Measurements from ENCODE around the gene REL.

REL gene

DNA sequence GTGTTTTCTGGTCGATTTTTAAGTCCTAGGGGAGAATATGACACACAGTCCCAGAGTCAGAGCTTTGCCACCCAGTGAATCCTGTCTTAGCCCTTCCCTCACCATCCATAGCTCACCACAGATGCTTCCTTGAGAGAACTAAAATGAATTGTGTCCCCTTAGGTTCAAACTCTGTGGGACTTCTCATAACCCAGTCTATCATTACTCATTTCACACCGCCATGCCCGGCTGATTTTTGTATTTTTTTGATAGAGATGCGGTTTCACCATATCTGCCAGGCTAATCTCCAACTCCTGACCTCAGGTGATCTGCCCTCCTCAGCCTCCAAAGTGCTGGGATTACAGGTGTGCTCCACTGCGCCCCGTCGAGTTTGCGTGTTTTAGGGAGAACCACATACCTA, 66.8 kb downstream of the REL start:
- Histone ChIP-seq H3K36me3 (replicated peaks) (no peaks in the 10 kb centered on the region), H3K4me3 (ENCODE audit: low read depth, low read length) (no peak overlapping the region), H3K27me3 (replicated peaks) (no peaks in the 10 kb centered on the region), H3K27ac (no peak overlapping the region)
- no peak for TF ChIP-seq CTCF (IDR thresholded peaks at IDR 0.05; ENCODE audit: low read depth, low read length, missing control alignments)
- in situ Hi-C loops (cut with HindIII; ENCODE audit: low pct_ligation_motif_present, low sequenced_read_pairs): no loop called here
- no peak for DNase-seq

DNA sequence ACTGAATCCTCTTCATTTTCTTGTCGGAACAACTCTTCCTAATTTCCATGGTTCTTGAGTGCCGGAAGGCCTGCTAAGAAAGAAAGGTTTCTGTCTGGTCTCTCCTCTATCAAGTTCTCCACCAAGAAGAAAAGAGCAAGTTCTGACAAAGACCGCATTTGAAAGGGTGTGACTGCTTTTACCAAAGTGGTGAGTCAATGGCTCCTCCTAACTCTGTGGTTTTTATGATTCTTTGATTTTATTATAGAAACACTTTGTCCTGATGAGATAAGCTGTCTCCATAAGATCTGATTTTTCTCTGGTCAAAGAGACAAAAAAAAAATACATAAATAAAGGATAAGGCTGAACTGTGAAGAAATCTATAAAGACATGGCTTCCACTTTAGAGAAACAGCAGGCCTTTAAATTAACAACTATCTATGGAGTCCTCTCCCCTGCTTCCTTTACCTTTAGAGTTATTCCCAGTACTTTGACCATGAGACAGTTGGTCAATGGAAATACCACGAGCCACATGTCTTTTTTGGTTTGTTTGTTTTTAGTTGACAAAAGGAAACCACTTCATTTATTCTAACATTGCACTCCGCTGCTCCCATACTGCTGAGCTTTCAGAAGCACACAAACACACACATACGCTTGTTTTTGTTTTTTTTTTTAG, 67.7 kb downstream of the REL start:
- Histone ChIP-seq H3K27ac (no peak overlapping the region), H3K27me3 (replicated peaks) (no peaks in the 10 kb centered on the region), H3K4me3 (ENCODE audit: low read depth, low read length) (no peak overlapping the region), H3K36me3 (replicated peaks) (no peaks in the 10 kb centered on the region)
- no peak for DNase-seq
- in situ Hi-C loops (cut with HindIII; ENCODE audit: low pct_ligation_motif_present, low sequenced_read_pairs): no loop called here
- TF ChIP-seq CTCF (IDR thresholded peaks at IDR 0.05; ENCODE audit: low read depth, low read length, missing control alignments): no peak

DNA sequence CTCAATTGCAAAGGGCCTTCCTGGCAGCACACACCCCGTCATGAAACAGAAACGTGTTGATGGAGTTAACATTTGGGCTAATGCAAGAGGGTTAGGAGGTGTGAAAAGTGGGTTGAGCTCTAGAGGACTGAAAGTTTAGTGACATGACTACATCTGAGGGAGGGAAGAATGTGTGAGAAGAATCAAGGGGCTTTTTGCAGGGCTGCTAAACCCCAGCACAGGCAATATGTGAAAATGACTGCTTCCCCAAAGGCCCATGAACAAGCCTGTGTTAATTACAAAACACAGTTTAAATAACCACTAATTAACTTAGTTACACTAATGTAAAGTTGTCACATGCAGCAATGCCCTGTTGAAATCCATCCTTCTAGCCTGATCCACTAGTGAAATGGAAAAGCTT, 72.8 kb downstream of the REL start:
- no peak overlapping the region for H3K27ac ChIP-seq

GRCh38 chr2:60957224-60957623, 75.8 kb downstream of the REL start:
- Histone ChIP-seq H3K4me3 (ENCODE audit: low read depth, low read length) (no peak overlapping the region), H3K36me3 (replicated peaks) (no peaks in the 10 kb centered on the region), H3K27ac (no peak overlapping the region), H3K27me3 (replicated peaks) (no peaks in the 10 kb centered on the region)
- no peak for TF ChIP-seq CTCF (IDR thresholded peaks at IDR 0.05; ENCODE audit: low read depth, low read length, missing control alignments)
- in situ Hi-C loops (cut with HindIII; ENCODE audit: low pct_ligation_motif_present, low sequenced_read_pairs): no loop called here
- no peak for DNase-seq

More for the DNA sequence above, 72.8 kb downstream of the REL start:
- in situ Hi-C loops (cut with HindIII; ENCODE audit: low pct_ligation_motif_present, low sequenced_read_pairs): no loop called here
- no peak for TF ChIP-seq CTCF (IDR thresholded peaks at IDR 0.05; ENCODE audit: low read depth, low read length, missing control alignments)
- Histone ChIP-seq H3K36me3 (replicated peaks) (no peaks in the 10 kb centered on the region), H3K27me3 (replicated peaks) (no peaks in the 10 kb centered on the region), H3K4me3 (ENCODE audit: low read depth, low read length) (no peak overlapping the region)
- no peak for DNase-seq

GRCh38 chr2:60957643-60958042, 76.3 kb downstream of the REL start:
- in situ Hi-C loops (cut with HindIII; ENCODE audit: low pct_ligation_motif_present, low sequenced_read_pairs): no loop called here
- H3K4me3 ChIP-seq (ENCODE audit: low read depth, low read length): no peak overlapping the region
- H3K36me3 ChIP-seq (replicated peaks): no peaks in the 10 kb centered on the region
- H3K27ac ChIP-seq: no peak overlapping the region
- DNase-seq: no peak
- TF ChIP-seq CTCF (IDR thresholded peaks at IDR 0.05; ENCODE audit: low read depth, low read length, missing control alignments): no peak
- no peaks in the 10 kb centered on the region for H3K27me3 ChIP-seq (replicated peaks)

DNA sequence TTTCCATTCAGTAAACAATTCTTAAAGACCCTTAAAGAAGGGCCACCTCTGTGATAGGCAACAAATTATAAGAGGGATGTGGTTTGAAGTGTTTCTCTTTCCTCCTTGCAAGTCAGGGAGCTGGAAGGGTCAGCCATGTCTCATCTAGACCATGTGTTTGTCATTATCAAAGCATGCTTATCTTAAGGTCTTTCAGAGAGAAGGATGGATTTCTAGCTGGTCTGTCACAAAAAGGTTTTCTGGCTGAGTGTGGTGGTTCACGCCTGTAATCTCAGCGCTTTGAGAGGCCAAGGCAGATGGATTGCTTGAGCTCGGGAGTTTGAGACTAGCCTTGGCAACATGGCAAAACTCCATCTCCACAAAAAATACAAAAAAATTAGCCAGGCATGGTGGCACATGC, 77.0 kb downstream of the REL start:
- in situ Hi-C loops (cut with HindIII; ENCODE audit: low pct_ligation_motif_present, low sequenced_read_pairs): no loop called here
- no peak for TF ChIP-seq CTCF (IDR thresholded peaks at IDR 0.05; ENCODE audit: low read depth, low read length, missing control alignments)
- DNase-seq: peak; percentile 33
- Histone ChIP-seq H3K4me3 (ENCODE audit: low read depth, low read length) (no peak overlapping the region), H3K36me3 (replicated peaks) (no peaks in the 10 kb centered on the region), H3K27me3 (replicated peaks) (no peaks in the 10 kb centered on the region), H3K27ac (peak overlapping the region; percentile 28)

Measured in brain microvascular endothelial cell (primary cell).